K562 (cell line): ENCODE results near the gene BSPRY. TPM values are rescaled to one million over a fixed set of nuclear protein-coding genes. Genes with fewer than 3 reads are reported as not detected.

Experiments
- MBD2 ChIP-seq: sonication (generic); IDR thresholded peaks from 2 replicates; pipeline ENCODE4 v1.6.1; 2016; ENCODE audit warnings: low read depth, borderline replicate concordance
- NCOA2 ChIP-seq, 2 experiments: fragments of 450-650 bp; IDR thresholded peaks; 2 replicates each; pipeline ENCODE4 v1.6.1; 2018; ENCODE audit warnings: mild to moderate bottlenecking in 2 of 2, moderate library complexity in 1 of 2; ENCODE audit not compliant: partially characterized antibody in 2 of 2
- SAFB2 ChIP-seq: fragments of 200-400 bp; formaldehyde crosslinking; IDR thresholded peaks from 2 replicates; pipeline ENCODE4 v1.6.1; 2018; ENCODE audit warnings: borderline replicate concordance, low read length, low read depth, moderate library complexity; ENCODE audit not compliant: severe bottlenecking
- SMAD3 ChIP-seq: fragments of 450-650 bp; formaldehyde crosslinking; conservative IDR thresholded peaks from 2 replicates; pipeline ENCODE4 v1.4.0; 2020; ENCODE audit warnings: mild to moderate bottlenecking
- TAF7 ChIP-seq: fragments of 450-650 bp; IDR thresholded peaks from 2 replicates; pipeline ENCODE4 v1.6.1; 2016; ENCODE audit warnings: missing genetic modification characterization, missing compliant biosample characterization
- U2AF1 ChIP-seq: fragments of 200-400 bp; formaldehyde crosslinking; optimal IDR thresholded peaks from 2 replicates; pipeline ENCODE3; 2017; ENCODE audit warnings: mild to moderate bottlenecking, low read depth, low read length, moderate library complexity
- ZBED1 ChIP-seq: IDR thresholded peaks from 2 replicates; pipeline ENCODE4 v1.6.1; 2014
- ZNF445 ChIP-seq: fragments of 250-450 bp; sonication (Bioruptor Pico); IDR thresholded peaks from 2 replicates; pipeline ENCODE4 v1.4.0; 2020; ENCODE audit warnings: low read depth, mild to moderate bottlenecking, moderate library complexity
- ZNF586 ChIP-seq: fragments of 450-650 bp; formaldehyde crosslinking; conservative IDR thresholded peaks from 2 replicates; pipeline ENCODE4 v1.4.0; 2020; ENCODE audit warnings: mild to moderate bottlenecking, moderate library complexity
- ZNF830 ChIP-seq: fragments of 250-450 bp; sonication (Bioruptor Pico); IDR thresholded peaks from 2 replicates; pipeline ENCODE4 v1.5.0; 2021; ENCODE audit warnings: mild to moderate bottlenecking
- polyA plus RNA-seq, 8 experiments: library from polyadenylated mRNA; depleted of rRNA in 4 of 8; stranded (reverse) in 5 of 8; unstranded in 3 of 8; fragments of >200 nt; fragmentation: Nextera tagmentation in 2 of 8; fragmentation: Illumina TruSeq in 1 of 8; extraction: Ambion mirVana in 2 of 8; extraction: Trizol in 1 of 8; gene quantifications; 2 replicates each; pipeline versions ENCODE4 v1.2.1 to v1.2.3, GENCODE V29; 2011 to 2014; ENCODE audit warnings: inconsistent platforms in 1 of 8, missing spikeins in 1 of 8
- total RNA-seq, 7 experiments: library from RNA; depleted of rRNA in 6 of 7; stranded (reverse); fragments of >200 nt in 6 of 7; fragmentation: Illumina TruSeq in 2 of 7; extraction: Trizol in 2 of 7; gene quantifications; 2 replicates each; pipeline versions ENCODE4 v1.2.1 to v1.2.3, GENCODE V29; 2011 to 2021; ENCODE audit warnings: low replicate concordance in 1 of 7
- TF ChIP-seq, protein P1 (sequence below): fragments of 250-450 bp; sonication (Bioruptor Pico); IDR thresholded peaks from 2 replicates; pipeline ENCODE4 v1.5.0; 2022; ENCODE audit warnings: mild to moderate bottlenecking
- TF ChIP-seq, protein P2 (sequence below): fragments of 450-650 bp; IDR thresholded peaks from 2 replicates; pipeline ENCODE4 v1.6.1; 2016; ENCODE audit warnings: mild to moderate bottlenecking, moderate library complexity
- TF ChIP-seq, protein P3 (sequence below), 2 experiments: fragments of 450-650 bp; IDR thresholded peaks; 2 replicates each; pipeline ENCODE4 v1.6.1; 2016

BSPRY gene
- total and polyA plus RNA-seq, 9 of the 15 experiments (the other 6 are each of a cell fraction or from before 2014, with no cell fraction given) = 0.07 to 0.67 (median 0.18) TPM

DNA sequence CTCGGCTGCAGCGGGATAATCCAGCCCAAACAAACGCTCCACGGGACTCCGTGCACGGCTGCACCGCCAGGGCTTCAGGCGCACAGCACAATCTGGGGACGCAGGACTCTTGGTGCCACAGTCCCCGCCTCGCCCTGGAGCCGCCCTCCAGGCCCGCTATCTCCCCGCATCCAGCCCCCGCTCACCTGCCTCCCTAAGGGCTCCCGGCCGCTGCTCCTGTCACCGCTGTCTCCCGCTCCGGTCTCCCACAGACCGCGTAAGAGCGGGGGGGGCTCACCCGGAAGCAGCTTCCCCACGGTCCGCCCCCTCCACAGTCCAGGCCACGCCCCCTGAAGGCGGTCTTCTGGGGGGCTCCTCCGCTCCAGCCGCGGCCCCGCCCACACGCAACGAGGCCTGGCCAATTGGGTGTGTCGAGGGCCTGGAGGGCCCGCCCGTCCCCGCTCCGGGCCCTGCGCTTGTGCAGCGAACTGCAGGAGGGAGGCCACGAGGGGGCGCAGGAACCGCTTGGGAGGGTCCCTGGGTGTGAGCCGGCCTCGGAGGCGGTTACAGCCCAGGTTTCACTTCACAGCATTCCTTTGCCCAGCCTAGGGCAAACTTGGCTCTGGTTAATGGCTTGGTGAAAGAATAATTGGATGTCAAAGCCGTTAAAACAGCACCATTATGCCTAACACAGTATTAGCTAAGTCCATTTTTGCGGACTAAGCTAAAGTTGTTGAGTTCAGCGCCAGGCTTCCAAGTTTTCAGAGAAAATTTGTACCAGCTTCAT is 51.9 kb downstream of the BSPRY start, which contains the start of gene ALAD (continued):
- TF ChIP-seq, protein P1, sequence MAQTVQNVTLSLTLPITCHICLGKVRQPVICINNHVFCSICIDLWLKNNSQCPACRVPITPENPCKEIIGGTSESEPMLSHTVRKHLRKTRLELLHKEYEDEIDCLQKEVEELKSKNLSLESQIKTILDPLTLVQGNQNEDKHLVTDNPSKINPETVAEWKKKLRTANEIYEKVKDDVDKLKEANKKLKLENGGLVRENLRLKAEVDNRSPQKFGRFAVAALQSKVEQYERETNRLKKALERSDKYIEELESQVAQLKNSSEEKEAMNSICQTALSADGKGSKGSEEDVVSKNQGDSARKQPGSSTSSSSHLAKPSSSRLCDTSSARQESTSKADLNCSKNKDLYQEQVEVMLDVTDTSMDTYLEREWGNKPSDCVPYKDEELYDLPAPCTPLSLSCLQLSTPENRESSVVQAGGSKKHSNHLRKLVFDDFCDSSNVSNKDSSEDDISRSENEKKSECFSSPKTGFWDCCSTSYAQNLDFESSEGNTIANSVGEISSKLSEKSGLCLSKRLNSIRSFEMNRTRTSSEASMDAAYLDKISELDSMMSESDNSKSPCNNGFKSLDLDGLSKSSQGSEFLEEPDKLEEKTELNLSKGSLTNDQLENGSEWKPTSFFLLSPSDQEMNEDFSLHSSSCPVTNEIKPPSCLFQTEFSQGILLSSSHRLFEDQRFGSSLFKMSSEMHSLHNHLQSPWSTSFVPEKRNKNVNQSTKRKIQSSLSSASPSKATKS (CRISPR knock-in tag) = no peak
- TF ChIP-seq TAF7 (tag) = no peak
- TF ChIP-seq NCOA2 (IDR thresholded peaks at IDR 0.05; ENCODE audit: partially characterized antibody in 2 of 2) = no peak
- TF ChIP-seq, protein P2, sequence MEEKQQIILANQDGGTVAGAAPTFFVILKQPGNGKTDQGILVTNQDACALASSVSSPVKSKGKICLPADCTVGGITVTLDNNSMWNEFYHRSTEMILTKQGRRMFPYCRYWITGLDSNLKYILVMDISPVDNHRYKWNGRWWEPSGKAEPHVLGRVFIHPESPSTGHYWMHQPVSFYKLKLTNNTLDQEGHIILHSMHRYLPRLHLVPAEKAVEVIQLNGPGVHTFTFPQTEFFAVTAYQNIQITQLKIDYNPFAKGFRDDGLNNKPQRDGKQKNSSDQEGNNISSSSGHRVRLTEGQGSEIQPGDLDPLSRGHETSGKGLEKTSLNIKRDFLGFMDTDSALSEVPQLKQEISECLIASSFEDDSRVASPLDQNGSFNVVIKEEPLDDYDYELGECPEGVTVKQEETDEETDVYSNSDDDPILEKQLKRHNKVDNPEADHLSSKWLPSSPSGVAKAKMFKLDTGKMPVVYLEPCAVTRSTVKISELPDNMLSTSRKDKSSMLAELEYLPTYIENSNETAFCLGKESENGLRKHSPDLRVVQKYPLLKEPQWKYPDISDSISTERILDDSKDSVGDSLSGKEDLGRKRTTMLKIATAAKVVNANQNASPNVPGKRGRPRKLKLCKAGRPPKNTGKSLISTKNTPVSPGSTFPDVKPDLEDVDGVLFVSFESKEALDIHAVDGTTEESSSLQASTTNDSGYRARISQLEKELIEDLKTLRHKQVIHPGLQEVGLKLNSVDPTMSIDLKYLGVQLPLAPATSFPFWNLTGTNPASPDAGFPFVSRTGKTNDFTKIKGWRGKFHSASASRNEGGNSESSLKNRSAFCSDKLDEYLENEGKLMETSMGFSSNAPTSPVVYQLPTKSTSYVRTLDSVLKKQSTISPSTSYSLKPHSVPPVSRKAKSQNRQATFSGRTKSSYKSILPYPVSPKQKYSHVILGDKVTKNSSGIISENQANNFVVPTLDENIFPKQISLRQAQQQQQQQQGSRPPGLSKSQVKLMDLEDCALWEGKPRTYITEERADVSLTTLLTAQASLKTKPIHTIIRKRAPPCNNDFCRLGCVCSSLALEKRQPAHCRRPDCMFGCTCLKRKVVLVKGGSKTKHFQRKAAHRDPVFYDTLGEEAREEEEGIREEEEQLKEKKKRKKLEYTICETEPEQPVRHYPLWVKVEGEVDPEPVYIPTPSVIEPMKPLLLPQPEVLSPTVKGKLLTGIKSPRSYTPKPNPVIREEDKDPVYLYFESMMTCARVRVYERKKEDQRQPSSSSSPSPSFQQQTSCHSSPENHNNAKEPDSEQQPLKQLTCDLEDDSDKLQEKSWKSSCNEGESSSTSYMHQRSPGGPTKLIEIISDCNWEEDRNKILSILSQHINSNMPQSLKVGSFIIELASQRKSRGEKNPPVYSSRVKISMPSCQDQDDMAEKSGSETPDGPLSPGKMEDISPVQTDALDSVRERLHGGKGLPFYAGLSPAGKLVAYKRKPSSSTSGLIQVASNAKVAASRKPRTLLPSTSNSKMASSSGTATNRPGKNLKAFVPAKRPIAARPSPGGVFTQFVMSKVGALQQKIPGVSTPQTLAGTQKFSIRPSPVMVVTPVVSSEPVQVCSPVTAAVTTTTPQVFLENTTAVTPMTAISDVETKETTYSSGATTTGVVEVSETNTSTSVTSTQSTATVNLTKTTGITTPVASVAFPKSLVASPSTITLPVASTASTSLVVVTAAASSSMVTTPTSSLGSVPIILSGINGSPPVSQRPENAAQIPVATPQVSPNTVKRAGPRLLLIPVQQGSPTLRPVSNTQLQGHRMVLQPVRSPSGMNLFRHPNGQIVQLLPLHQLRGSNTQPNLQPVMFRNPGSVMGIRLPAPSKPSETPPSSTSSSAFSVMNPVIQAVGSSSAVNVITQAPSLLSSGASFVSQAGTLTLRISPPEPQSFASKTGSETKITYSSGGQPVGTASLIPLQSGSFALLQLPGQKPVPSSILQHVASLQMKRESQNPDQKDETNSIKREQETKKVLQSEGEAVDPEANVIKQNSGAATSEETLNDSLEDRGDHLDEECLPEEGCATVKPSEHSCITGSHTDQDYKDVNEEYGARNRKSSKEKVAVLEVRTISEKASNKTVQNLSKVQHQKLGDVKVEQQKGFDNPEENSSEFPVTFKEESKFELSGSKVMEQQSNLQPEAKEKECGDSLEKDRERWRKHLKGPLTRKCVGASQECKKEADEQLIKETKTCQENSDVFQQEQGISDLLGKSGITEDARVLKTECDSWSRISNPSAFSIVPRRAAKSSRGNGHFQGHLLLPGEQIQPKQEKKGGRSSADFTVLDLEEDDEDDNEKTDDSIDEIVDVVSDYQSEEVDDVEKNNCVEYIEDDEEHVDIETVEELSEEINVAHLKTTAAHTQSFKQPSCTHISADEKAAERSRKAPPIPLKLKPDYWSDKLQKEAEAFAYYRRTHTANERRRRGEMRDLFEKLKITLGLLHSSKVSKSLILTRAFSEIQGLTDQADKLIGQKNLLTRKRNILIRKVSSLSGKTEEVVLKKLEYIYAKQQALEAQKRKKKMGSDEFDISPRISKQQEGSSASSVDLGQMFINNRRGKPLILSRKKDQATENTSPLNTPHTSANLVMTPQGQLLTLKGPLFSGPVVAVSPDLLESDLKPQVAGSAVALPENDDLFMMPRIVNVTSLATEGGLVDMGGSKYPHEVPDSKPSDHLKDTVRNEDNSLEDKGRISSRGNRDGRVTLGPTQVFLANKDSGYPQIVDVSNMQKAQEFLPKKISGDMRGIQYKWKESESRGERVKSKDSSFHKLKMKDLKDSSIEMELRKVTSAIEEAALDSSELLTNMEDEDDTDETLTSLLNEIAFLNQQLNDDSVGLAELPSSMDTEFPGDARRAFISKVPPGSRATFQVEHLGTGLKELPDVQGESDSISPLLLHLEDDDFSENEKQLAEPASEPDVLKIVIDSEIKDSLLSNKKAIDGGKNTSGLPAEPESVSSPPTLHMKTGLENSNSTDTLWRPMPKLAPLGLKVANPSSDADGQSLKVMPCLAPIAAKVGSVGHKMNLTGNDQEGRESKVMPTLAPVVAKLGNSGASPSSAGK = no peak
- peak; percentile 64; the same call in 1 of the 2 replicates for TF ChIP-seq MBD2
- peak; percentile 11; the same call in 1 of the 2 replicates for TF ChIP-seq SMAD3 (CRISPR knock-in tag)
- no peak for TF ChIP-seq ZNF586
- TF ChIP-seq, protein P3, sequence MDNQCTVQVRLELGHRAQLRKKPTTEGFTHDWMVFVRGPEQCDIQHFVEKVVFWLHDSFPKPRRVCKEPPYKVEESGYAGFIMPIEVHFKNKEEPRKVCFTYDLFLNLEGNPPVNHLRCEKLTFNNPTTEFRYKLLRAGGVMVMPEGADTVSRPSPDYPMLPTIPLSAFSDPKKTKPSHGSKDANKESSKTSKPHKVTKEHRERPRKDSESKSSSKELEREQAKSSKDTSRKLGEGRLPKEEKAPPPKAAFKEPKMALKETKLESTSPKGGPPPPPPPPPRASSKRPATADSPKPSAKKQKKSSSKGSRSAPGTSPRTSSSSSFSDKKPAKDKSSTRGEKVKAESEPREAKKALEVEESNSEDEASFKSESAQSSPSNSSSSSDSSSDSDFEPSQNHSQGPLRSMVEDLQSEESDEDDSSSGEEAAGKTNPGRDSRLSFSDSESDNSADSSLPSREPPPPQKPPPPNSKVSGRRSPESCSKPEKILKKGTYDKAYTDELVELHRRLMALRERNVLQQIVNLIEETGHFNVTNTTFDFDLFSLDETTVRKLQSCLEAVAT (IDR thresholded peaks at IDR 0.05) = peak in 1 of 2 experiments; percentile 84; a peak in 2 of 4 replicates
- no peak for TF ChIP-seq ZNF445 (CRISPR knock-in tag)
- no peak for TF ChIP-seq ZBED1
- TF ChIP-seq SAFB2 = peak; percentile 72
- TF ChIP-seq ZNF830 (CRISPR knock-in tag) = no peak
- no peak for TF ChIP-seq U2AF1
